OCI-LY3 (cell line): Measurements from ENCODE around the gene NDUFB10.
"Not testable (repeated sequence)": the region's sequence is repeated elsewhere in the genome, so short reads cannot be mapped to it uniquely, and the experiment has no call there.

Source experiments
- H2AFZ ChIP-seq: fragments of 200-600, 300-600 bp; shearing (Covaris generic); 2 replicates; pipeline ENCODE4 v1.6.0; 2014; ENCODE audit warnings: antibody characterized with exemption, low read depth, low read length
- H3K27ac ChIP-seq: fragments of 200-600, 300-600 bp; sonication (generic); 2 replicates; pipeline ENCODE4 v1.5.1; 2014; ENCODE audit warnings: mild to moderate bottlenecking, low read length, moderate library complexity, mixed read lengths
- H3K27me3 ChIP-seq: fragments of 200-600, 300-600 bp; sonication (generic); 2 replicates; pipeline ENCODE4 v1.6.1; 2014; ENCODE audit warnings: low read depth, low read length, mixed read lengths
- H3K36me3 ChIP-seq: fragments of 200-600, 300-600 bp; sonication (generic); replicated peaks from 2 replicates; pipeline ENCODE3; 2014; ENCODE audit warnings: low read depth, low read length, mixed read lengths
- H3K4me1 ChIP-seq: fragments of 300-600, 200-600 bp; sonication (generic); 2 replicates; pipeline ENCODE4 v1.6.1; 2014; ENCODE audit warnings: low read length, mixed read lengths
- H3K4me2 ChIP-seq: fragments of 200-600, 300-600 bp; sonication (generic); 2 replicates; pipeline ENCODE4 v1.6.1; 2014; ENCODE audit warnings: low read length, mixed read lengths
- H3K4me3 ChIP-seq: fragments of 300-600, 200-600 bp; sonication (generic); 2 replicates; pipeline ENCODE4 v1.5.1; 2014; ENCODE audit warnings: antibody characterized with exemption, mild to moderate bottlenecking, low read length, moderate library complexity
- H3K79me2 ChIP-seq: fragments of 300-600, 200-600 bp; shearing (Covaris generic); 2 replicates; pipeline ENCODE4 v1.6.1; 2014; ENCODE audit warnings: mild to moderate bottlenecking, low read length, mixed read lengths
- H3K9ac ChIP-seq: fragments of 300-600, 200-600 bp; shearing (Covaris generic); 2 replicates; pipeline ENCODE4 v1.6.0; 2014; ENCODE audit warnings: mild to moderate bottlenecking, low read length, moderate library complexity
- H3K9me3 ChIP-seq: fragments of 200-600, 300-600 bp; shearing (Covaris generic); 2 replicates; pipeline ENCODE4 v1.6.1; 2014; ENCODE audit warnings: low read length, mixed read lengths; ENCODE audit not compliant: insufficient read depth
- H4K20me1 ChIP-seq: fragments of 200-600, 300-600 bp; sonication (generic); 2 replicates; pipeline ENCODE4 v1.6.1; 2016; ENCODE audit warnings: low read length, mixed read lengths; ENCODE audit not compliant: insufficient read depth
- EZH2phosphoT487 ChIP-seq: fragments of 200-600 bp; shearing (Covaris generic); IDR thresholded peaks from 2 replicates; pipeline ENCODE4 v1.6.1; 2018; ENCODE audit warnings: antibody characterized with exemption, mixed run types, low read depth
- TF ChIP-seq, protein P1 (sequence below): fragments of 200-600, 300-600 bp; sonication (generic); IDR thresholded peaks from 2 replicates; pipeline ENCODE4 v1.5.1; 2014; ENCODE audit warnings: antibody characterized with exemption, low read length, low read depth

Gene NDUFB10

DNA sequence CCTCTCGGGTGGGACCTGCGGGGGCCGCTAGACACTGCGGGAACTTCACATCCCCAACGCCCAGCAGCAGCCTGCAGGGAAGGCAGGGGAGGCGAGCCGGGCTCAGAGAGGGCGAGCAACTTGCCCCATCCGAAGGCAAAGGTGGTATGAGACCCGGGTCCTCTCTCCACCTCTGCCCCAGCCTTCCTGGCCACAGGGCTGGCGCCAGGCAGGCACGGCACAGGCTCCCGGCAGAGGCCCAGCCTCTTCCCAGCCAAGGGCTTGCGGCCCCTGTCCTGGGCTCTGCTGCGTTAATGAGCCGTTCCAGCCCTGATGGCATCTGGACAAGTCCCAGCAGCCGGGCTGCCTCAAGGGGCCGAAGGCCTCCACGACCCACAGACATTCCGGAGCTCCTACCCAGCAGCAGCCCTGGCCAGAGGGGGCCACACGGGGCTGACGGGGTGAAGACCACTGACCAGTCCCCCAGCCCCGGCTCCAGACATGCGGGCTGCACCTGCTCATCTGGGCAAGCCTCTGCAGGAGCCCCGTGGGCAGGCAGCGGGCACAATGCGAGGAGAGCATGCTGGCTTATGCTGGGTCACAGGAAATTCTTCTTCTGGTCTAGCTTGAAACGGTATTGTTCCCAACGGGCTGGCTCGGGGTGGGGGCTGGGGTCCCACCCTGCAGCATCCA, 39.9 kb upstream of the NDUFB10 start:
- H3K4me2 ChIP-seq = no peak overlapping the region
- H3K27me3 ChIP-seq = peaks cover 8% of the 10 kb centered on the region; the same call in 1 of the 2 replicates
- TF ChIP-seq, protein P1, sequence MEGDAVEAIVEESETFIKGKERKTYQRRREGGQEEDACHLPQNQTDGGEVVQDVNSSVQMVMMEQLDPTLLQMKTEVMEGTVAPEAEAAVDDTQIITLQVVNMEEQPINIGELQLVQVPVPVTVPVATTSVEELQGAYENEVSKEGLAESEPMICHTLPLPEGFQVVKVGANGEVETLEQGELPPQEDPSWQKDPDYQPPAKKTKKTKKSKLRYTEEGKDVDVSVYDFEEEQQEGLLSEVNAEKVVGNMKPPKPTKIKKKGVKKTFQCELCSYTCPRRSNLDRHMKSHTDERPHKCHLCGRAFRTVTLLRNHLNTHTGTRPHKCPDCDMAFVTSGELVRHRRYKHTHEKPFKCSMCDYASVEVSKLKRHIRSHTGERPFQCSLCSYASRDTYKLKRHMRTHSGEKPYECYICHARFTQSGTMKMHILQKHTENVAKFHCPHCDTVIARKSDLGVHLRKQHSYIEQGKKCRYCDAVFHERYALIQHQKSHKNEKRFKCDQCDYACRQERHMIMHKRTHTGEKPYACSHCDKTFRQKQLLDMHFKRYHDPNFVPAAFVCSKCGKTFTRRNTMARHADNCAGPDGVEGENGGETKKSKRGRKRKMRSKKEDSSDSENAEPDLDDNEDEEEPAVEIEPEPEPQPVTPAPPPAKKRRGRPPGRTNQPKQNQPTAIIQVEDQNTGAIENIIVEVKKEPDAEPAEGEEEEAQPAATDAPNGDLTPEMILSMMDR = no peak
- TF ChIP-seq EZH2phosphoT487 = no peak
- H3K4me3 ChIP-seq = no peak overlapping the region
- H3K9me3 ChIP-seq = no peaks in the 10 kb centered on the region
- no peak overlapping the region for H3K9ac ChIP-seq
- no peaks in the 10 kb centered on the region for H3K4me1 ChIP-seq
- no peaks in the 10 kb centered on the region for H4K20me1 ChIP-seq
- H3K27ac ChIP-seq = no peak overlapping the region
- H2AFZ ChIP-seq = no peak overlapping the region
- no peaks in the 10 kb centered on the region for H3K36me3 ChIP-seq
- no peaks in the 10 kb centered on the region for H3K79me2 ChIP-seq

GRCh38 chr16:1920122-1920521, 39.2 kb upstream of the NDUFB10 start:
- not testable (repeated sequence) for H3K4me2 ChIP-seq, H2AFZ ChIP-seq, H3K36me3 ChIP-seq, H3K27me3 ChIP-seq, H3K27ac ChIP-seq, H3K4me1 ChIP-seq, H3K4me3 ChIP-seq, H3K79me2 ChIP-seq, H3K9ac ChIP-seq, H3K9me3 ChIP-seq, H4K20me1 ChIP-seq

- Histone ChIP-seq H3K4me3 (peak overlapping the region; percentile 60), H3K27ac (no peak overlapping the region), H3K4me2 (peak overlapping the region; percentile 55), H3K27me3 (peaks cover 8% of the 10 kb centered on the region; the same call in 1 of the 2 replicates), H2AFZ (no peak overlapping the region), H3K9me3 (no peaks in the 10 kb centered on the region), H3K9ac (no peak overlapping the region), H3K79me2 (no peaks in the 10 kb centered on the region), H3K4me1 (no peaks in the 10 kb centered on the region), H3K36me3 (no peaks in the 10 kb centered on the region), H4K20me1 (no peaks in the 10 kb centered on the region)
- TF ChIP-seq, protein P1 = no peak
- no peak for TF ChIP-seq EZH2phosphoT487
Measured at GRCh38 chr16:1920727-1921171, 38.6 kb upstream of the NDUFB10 start.

DNA sequence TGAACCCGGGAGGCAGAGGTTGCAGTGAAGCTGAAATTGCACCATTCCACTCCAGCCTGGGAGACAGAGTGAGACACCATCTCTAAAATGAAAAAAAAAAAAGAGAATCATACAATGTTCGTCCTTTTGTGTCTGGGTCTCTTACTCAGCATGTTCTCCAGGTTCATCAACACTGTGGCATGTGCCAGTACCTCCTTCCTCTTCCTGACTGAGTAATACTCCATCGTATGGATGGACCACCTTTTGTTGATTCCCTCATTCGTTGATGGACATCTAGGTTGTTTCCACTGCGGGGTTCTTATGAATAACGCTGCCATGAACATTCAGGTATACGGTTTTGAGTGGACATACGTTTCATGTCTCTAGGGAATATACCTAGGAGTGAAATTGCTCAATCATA, 37.0 kb upstream of the NDUFB10 start:
- Histone ChIP-seq H3K4me3 (no peak overlapping the region), H3K27me3 (peaks cover 8% of the 10 kb centered on the region; the same call in 1 of the 2 replicates), H3K4me2 (no peak overlapping the region), H3K27ac (no peak overlapping the region), H4K20me1 (no peaks in the 10 kb centered on the region), H3K9me3 (no peaks in the 10 kb centered on the region), H3K4me1 (no peaks in the 10 kb centered on the region), H3K36me3 (no peaks in the 10 kb centered on the region), H3K79me2 (no peaks in the 10 kb centered on the region), H3K9ac (no peak overlapping the region), H2AFZ (no peak overlapping the region)
- TF ChIP-seq, protein P1 = no peak
- TF ChIP-seq EZH2phosphoT487 = no peak
